GM12865 (cell line): ENCODE measurements around the gene TMCC2.
"Not testable (repeated sequence)": the region's sequence is repeated elsewhere in the genome, so short reads cannot be mapped to it uniquely, and the experiment has no call there.

ENCODE experiments used
- DNase-seq: peaks from one replicate; pipeline ENCODE4 v3.0.0; 2010; ENCODE audit warnings: low read depth
- H3K4me3 ChIP-seq: 2 replicates; pipeline ENCODE4 v1.5.1; 2011; ENCODE audit warnings: mild to moderate bottlenecking, low read depth, low read length, control low read depth
- CTCF ChIP-seq: IDR thresholded peaks from 2 replicates; pipeline ENCODE4 v1.5.1; 2011; ENCODE audit warnings: low read length, control low read depth, low read depth, inconsistent platforms; ENCODE audit not compliant: insufficient read depth; ENCODE audit errors: missing control alignments

TMCC2 gene

DNA sequence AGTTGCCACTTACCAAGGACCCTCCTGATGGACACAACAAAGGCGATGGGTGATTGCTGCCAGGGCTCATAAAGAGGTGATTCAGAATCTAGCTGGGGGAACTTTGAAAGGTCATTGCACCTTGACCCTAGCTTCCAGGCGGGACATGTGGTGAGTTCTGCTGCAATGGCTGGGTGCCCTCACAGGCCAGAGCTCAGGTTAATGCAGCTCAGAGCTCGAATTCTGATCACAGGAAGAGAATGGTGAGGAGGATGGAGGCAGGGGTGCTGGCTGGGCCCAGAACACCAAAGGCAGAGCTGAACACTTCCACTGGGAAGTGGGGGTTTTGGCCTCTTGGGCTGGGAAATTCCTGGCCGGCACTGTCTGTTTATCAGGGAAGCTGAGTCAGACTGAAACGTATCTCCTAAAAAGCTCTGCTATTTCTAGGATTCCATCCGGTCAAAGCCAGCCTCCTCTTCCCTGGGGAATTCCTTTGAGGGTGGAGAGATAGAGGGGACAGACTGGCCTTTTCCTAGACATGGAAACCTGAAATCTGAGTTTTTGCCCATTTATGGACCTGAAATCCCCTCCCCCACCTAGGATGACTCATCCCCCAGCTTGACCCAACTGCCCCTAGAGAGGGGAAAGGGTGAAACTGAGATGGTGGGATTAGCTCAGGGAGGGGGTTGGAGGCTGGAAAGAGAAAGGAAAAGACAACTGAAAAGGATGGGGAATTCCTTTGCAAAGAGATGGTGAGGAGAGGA, 66.6 kb downstream of the TMCC2 start:
- no peak for DNase-seq
- H3K4me3 ChIP-seq, result no peak overlapping the region
- TF ChIP-seq CTCF, result no peak

- no peak for TF ChIP-seq CTCF
- DNase-seq, result no peak
- H3K4me3 ChIP-seq, result no peak overlapping the region
These were observed 67.2 kb downstream of the TMCC2 start for GRCh38 chr1:205294934-205295333.

GRCh38 chr1:205296154-205296553, 68.4 kb downstream of the TMCC2 start:
- DNase-seq, result no peak
- no peak for TF ChIP-seq CTCF

GRCh38 chr1:205297546-205298177, 69.9 kb downstream of the TMCC2 start:
- not testable (repeated sequence) for DNase-seq, H3K4me3 ChIP-seq

More at GRCh38 chr1:205296154-205296553, 68.4 kb downstream of the TMCC2 start:
- no peak overlapping the region for H3K4me3 ChIP-seq

GRCh38 chr1:205298191-205298994, 70.6 kb downstream of the TMCC2 start:
- H3K4me3 ChIP-seq, result no peak overlapping the region
- no peak for TF ChIP-seq CTCF
- no peak for DNase-seq

GRCh38 chr1:205300149-205300548, 72.4 kb downstream of the TMCC2 start:
- no peak for DNase-seq
- no peak for TF ChIP-seq CTCF
- no peak overlapping the region for H3K4me3 ChIP-seq

DNA sequence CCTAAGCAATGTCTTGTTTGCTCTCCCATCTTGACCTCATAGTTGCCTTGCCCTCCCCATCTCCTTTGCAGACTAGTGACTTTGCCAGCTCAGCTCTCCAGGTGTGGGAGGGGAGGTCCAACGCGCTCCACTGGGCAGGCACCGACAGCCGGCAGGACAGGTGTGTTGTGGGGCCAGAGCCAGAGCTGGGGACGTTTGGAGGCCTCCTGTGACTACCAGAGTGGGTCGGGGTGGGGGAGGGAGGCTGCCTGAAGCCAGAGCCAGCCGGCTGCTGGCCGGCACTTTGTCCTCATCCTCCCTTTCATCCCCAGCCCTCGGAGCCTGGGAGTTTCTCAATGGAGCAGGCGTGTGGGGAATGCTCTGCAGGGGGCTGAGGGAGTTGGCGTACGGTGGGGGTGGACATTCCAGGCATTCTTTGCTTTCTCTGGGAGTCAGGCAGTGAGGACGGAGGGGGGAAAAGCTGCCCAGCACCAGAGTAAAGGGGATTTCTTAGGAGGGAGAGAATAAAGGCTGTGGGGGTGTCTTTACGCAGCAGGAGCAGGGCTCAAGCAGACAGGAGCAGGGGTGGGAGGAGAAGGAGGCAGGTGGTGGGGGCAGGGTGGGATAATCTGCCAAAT, 73.6 kb downstream of the TMCC2 start:
- no peak for DNase-seq
- H3K4me3 ChIP-seq, result no peak overlapping the region
- no peak for TF ChIP-seq CTCF
